ENCODE data around the gene SLC6A7.

SLC6A7 gene

DNA sequence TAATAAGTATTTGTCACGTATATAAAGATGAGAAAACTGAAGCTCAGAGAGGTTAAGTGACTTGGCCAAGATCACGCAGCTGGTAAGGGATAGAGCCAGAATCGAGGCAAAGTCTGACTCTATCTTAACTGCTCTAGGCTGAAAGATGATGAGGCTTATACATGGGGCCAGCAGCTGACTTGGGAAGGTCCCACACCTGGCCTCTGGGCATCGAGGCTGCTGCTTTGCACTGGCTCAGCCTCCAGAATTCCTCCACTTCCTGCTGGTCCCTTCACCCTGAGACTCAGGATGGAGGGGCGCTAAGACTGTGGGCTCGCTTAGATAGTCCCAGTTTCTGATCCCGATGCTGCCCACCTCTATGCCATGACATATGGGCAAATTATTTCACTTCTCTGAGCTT lies 64.5 kb downstream of the SLC6A7 start:
- ChIA-PET POLR2A (no interaction called here), CTCF (interaction anchor here (1.1 to 2.2 kb wide), 2 partner anchors 8 to 96 kb away, joined by 3 to 5 read pairs; no protein-coding TSS in a partner anchor)
- no peaks in the 10 kb centered on the region for H3K36me3 ChIP-seq (ENCODE audit: control insufficient read depth in 2 of 2, insufficient read depth in 1 of 2, low read length in 2 of 2)
- no peaks in the 10 kb centered on the region for H3K4me1 ChIP-seq (ENCODE audit: control insufficient read depth, insufficient read depth, low read length)
- no peaks in the 10 kb centered on the region for H3K9me3 ChIP-seq (ENCODE audit: control insufficient read depth, insufficient read depth, low read depth, low read length)
- TF ChIP-seq, protein P1, sequence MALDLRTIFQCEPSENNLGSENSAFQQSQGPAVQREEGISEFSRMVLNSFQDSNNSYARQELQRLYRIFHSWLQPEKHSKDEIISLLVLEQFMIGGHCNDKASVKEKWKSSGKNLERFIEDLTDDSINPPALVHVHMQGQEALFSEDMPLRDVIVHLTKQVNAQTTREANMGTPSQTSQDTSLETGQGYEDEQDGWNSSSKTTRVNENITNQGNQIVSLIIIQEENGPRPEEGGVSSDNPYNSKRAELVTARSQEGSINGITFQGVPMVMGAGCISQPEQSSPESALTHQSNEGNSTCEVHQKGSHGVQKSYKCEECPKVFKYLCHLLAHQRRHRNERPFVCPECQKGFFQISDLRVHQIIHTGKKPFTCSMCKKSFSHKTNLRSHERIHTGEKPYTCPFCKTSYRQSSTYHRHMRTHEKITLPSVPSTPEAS (tag by site-specific recombination; IDR thresholded peaks at IDR 0.05) = no peak
- TF ChIP-seq ZNF791 (tag by site-specific recombination; IDR thresholded peaks at IDR 0.05) (no peak), ZFP3 (tag by site-specific recombination; IDR thresholded peaks at IDR 0.05; ENCODE audit: low read depth) (no peak), ZNF23 (tag by site-specific recombination; IDR thresholded peaks at IDR 0.05; ENCODE audit: borderline replicate concordance) (no peak), ZNF341 (tag by site-specific recombination; IDR thresholded peaks at IDR 0.05; ENCODE audit: low read depth) (no peak), ZSCAN30 (tag by site-specific recombination; IDR thresholded peaks at IDR 0.05) (no peak)
- TF ChIP-seq, protein P2, sequence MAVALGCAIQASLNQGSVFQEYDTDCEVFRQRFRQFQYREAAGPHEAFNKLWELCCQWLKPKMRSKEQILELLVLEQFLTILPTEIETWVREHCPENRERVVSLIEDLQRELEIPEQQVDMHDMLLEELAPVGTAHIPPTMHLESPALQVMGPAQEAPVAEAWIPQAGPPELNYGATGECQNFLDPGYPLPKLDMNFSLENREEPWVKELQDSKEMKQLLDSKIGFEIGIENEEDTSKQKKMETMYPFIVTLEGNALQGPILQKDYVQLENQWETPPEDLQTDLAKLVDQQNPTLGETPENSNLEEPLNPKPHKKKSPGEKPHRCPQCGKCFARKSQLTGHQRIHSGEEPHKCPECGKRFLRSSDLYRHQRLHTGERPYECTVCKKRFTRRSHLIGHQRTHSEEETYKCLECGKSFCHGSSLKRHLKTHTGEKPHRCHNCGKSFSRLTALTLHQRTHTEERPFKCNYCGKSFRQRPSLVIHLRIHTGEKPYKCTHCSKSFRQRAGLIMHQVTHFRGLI (tag by site-specific recombination; IDR thresholded peaks at IDR 0.05) = no peak
- H3K27ac ChIP-seq (ENCODE audit: extremely low read depth, low read depth, low read length) = no peak overlapping the region
- no peak overlapping the region for H3K4me3 ChIP-seq (ENCODE audit: low read depth, low read length)

DNA sequence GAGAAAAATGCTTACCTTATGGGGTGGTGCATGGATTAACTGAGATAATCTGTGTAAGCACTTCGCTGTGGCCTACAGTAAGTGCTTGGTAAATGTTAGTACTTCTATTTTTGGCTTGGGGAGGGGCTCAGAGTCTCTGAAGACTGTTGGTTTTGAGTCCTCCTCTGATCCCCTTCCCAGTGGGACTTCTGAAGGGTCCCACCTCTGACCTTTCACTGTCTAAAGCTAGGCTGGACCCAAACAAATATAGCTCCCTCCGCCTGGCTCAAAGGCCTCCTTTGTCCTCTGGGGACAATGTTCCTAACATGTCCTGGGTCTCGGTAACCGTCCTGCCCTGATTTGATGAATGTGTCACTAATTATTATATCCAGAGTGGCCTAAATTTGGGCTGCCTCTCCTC lies 64.9 kb downstream of the SLC6A7 start:
- H3K9me3 ChIP-seq (ENCODE audit: control insufficient read depth, insufficient read depth, low read depth, low read length) = no peaks in the 10 kb centered on the region
- ChIA-PET POLR2A (no interaction called here), CTCF (interaction anchor here (1.1 to 2.2 kb wide), 2 partner anchors 8 to 96 kb away, joined by 3 to 5 read pairs; no protein-coding TSS in a partner anchor)
- H3K4me1 ChIP-seq (ENCODE audit: control insufficient read depth, insufficient read depth, low read length) = no peaks in the 10 kb centered on the region
- H3K27ac ChIP-seq (ENCODE audit: extremely low read depth, low read depth, low read length) = no peak overlapping the region
- no peak overlapping the region for H3K4me3 ChIP-seq (ENCODE audit: low read depth, low read length)
- no peaks in the 10 kb centered on the region for H3K36me3 ChIP-seq (ENCODE audit: control insufficient read depth in 2 of 2, insufficient read depth in 1 of 2, low read length in 2 of 2)
- TF ChIP-seq ZBTB48 (tag by site-specific recombination; IDR thresholded peaks at IDR 0.05) = no peak
- TF ChIP-seq, protein P3, sequence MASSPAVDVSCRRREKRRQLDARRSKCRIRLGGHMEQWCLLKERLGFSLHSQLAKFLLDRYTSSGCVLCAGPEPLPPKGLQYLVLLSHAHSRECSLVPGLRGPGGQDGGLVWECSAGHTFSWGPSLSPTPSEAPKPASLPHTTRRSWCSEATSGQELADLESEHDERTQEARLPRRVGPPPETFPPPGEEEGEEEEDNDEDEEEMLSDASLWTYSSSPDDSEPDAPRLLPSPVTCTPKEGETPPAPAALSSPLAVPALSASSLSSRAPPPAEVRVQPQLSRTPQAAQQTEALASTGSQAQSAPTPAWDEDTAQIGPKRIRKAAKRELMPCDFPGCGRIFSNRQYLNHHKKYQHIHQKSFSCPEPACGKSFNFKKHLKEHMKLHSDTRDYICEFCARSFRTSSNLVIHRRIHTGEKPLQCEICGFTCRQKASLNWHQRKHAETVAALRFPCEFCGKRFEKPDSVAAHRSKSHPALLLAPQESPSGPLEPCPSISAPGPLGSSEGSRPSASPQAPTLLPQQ (tag by site-specific recombination; IDR thresholded peaks at IDR 0.05) = no peak
- no peak for TF ChIP-seq ZNF76 (tag by site-specific recombination; IDR thresholded peaks at IDR 0.05; ENCODE audit: borderline replicate concordance, low read depth)

DNA sequence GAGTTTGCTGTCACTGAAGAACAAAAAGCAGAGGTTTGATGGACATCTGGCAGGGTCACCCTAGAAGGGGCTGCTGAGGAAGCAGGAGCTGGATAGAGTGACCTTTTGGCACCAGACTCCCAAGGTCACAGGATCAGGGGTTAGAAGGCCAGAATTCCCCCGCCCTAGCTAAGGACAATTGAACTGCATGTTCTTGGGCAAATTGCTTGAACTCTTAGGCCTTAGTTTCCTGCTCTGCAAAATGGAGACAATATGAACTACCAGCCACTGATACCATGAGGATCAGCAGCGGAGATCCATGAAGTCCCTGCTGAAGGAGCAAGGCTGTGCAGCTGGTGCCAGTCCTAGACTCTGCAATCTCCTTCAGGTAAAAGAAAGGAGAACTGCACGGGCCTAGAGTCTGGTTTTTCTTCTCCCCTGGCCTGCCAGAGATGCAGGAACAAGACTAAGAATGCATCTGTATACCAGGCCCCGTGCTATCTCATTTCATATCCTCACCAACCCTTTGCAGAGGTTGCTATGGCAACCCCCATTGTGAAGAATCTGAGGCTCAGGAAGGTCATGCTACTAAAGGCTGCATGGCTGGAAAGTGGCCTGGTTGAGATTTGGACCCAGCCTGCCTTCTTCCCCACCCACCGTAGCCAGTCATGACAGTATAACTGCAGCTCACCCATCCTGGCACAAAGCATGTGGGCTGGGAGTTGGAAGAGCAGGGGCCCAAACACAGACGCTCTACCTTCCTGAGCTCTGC lies 66.0 kb downstream of the SLC6A7 start:
- Histone ChIP-seq H3K4me3 (ENCODE audit: low read depth, low read length) (no peak overlapping the region), H3K27ac (ENCODE audit: extremely low read depth, low read depth, low read length) (no peak overlapping the region), H3K36me3 (ENCODE audit: control insufficient read depth in 2 of 2, insufficient read depth in 1 of 2, low read length in 2 of 2) (no peaks in the 10 kb centered on the region), H3K9me3 (ENCODE audit: control insufficient read depth, insufficient read depth, low read depth, low read length) (no peaks in the 10 kb centered on the region), H3K4me1 (ENCODE audit: control insufficient read depth, insufficient read depth, low read length) (no peaks in the 10 kb centered on the region)
- CTCF ChIA-PET = interaction anchor here (0.6 to 2.2 kb wide), 6 partner anchors 9 to 95 kb away, joined by 3 to 5 read pairs (median 4); no protein-coding TSS in a partner anchor
- POLR2A ChIA-PET = no interaction called here
- no peak for TF ChIP-seq ZSCAN23 (tag by site-specific recombination; IDR thresholded peaks at IDR 0.05)
- TF ChIP-seq, protein P4, sequence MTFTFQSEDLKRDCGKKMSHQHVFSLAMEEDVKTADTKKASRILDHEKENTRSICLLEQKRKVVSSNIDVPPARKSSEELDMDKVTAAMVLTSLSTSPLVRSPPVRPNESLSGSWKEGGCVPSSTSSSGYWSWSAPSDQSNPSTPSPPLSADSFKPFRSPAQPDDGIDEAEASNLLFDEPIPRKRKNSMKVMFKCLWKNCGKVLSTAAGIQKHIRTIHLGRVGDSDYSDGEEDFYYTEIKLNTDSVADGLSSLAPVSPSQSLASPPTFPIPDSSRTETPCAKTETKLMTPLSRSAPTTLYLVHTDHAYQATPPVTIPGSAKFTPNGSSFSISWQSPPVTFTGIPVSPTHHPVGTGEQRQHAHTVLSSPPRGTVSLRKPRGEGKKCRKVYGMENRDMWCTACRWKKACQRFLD (tag by site-specific recombination; IDR thresholded peaks at IDR 0.05) = no peak
- no peak for TF ChIP-seq ZNF837 (tag by site-specific recombination; IDR thresholded peaks at IDR 0.05)
- TF ChIP-seq, protein P5, sequence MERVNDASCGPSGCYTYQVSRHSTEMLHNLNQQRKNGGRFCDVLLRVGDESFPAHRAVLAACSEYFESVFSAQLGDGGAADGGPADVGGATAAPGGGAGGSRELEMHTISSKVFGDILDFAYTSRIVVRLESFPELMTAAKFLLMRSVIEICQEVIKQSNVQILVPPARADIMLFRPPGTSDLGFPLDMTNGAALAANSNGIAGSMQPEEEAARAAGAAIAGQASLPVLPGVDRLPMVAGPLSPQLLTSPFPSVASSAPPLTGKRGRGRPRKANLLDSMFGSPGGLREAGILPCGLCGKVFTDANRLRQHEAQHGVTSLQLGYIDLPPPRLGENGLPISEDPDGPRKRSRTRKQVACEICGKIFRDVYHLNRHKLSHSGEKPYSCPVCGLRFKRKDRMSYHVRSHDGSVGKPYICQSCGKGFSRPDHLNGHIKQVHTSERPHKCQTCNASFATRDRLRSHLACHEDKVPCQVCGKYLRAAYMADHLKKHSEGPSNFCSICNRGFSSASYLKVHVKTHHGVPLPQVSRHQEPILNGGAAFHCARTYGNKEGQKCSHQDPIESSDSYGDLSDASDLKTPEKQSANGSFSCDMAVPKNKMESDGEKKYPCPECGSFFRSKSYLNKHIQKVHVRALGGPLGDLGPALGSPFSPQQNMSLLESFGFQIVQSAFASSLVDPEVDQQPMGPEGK (tag by site-specific recombination; IDR thresholded peaks at IDR 0.05) = no peak
- no peak for TF ChIP-seq ZNF621 (tag by site-specific recombination; IDR thresholded peaks at IDR 0.05)
- TF ChIP-seq PRDM1 (tag by site-specific recombination; IDR thresholded peaks at IDR 0.05) = no peak
- TF ChIP-seq GLIS1 (tag by site-specific recombination; IDR thresholded peaks at IDR 0.05) = no peak
- TF ChIP-seq, protein P6, sequence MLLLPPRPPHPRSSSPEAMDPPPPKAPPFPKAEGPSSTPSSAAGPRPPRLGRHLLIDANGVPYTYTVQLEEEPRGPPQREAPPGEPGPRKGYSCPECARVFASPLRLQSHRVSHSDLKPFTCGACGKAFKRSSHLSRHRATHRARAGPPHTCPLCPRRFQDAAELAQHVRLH (tag by site-specific recombination; IDR thresholded peaks at IDR 0.05) = no peak
- TF ChIP-seq, protein P7, sequence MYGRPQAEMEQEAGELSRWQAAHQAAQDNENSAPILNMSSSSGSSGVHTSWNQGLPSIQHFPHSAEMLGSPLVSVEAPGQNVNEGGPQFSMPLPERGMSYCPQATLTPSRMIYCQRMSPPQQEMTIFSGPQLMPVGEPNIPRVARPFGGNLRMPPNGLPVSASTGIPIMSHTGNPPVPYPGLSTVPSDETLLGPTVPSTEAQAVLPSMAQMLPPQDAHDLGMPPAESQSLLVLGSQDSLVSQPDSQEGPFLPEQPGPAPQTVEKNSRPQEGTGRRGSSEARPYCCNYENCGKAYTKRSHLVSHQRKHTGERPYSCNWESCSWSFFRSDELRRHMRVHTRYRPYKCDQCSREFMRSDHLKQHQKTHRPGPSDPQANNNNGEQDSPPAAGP (tag by site-specific recombination; IDR thresholded peaks at IDR 0.05) = no peak

Data from HEK293 (cell line).